Lower leg skin (tissue), 3 donors: ENCODE measurements around the gene CASP2.

Experiments
- CTCF ChIP-seq, 3 donors: fragments of 450-650 bp; IDR thresholded peaks; one replicate each; pipeline ENCODE4 v1.5.1; 2016; ENCODE audit warnings: antibody characterized with exemption in 3 of 3, mild to moderate bottlenecking in 3 of 3, moderate library complexity in 2 of 3
- POLR2A ChIP-seq, 2 donors: fragments of 450-650 bp; IDR thresholded peaks; one replicate each; pipeline ENCODE4 v1.6.1; 2016 to 2017; ENCODE audit warnings: antibody characterized with exemption in 2 of 2, mild to moderate bottlenecking in 1 of 2, moderate library complexity in 1 of 2

GRCh38 chr7:143258831-143259230 is 29.3 kb upstream of the CASP2 start:
- no peak for TF ChIP-seq CTCF (IDR thresholded peaks at IDR 0.05)
- TF ChIP-seq POLR2A (IDR thresholded peaks at IDR 0.05), result no peak
